Liver (tissue), 9 donors: Measurements from ENCODE around the gene CRYBG1. TPM values are rescaled to one million over a fixed set of nuclear protein-coding genes. Genes with fewer than 3 reads are reported as not detected.
A peak's percentile ranks its signal among the peaks of the same experiment; 100 is the strongest.
"Not testable (repeated sequence)": the region's sequence is repeated elsewhere in the genome, so short reads cannot be mapped to it uniquely, and the experiment has no call there.

ENCODE experiments used
- DNase-seq: peaks from one replicate; pipeline ENCODE4 v3.0.0-alpha.2; 2017; ENCODE audit warnings: low spot score
- H3K27ac ChIP-seq, 2 donors: one replicate each; pipeline ENCODE4 v1.7.0; 2013; ENCODE audit warnings: inconsistent platforms in 2 of 2, low read length in 2 of 2, control low read depth in 1 of 2, low read depth in 1 of 2, mild to moderate bottlenecking in 1 of 2
- H3K27me3 ChIP-seq, 4 donors: one replicate each; pipeline versions ENCODE4 v1.6.1 to v1.7.0; 2013; ENCODE audit warnings: low read length in 3 of 4, inconsistent platforms in 1 of 4, mild to moderate bottlenecking in 1 of 4, moderate library complexity in 1 of 4; ENCODE audit not compliant: control insufficient read depth in 4 of 4, insufficient read depth in 4 of 4
- H3K36me3 ChIP-seq, 4 donors: one replicate each; pipeline versions ENCODE4 v1.6.1 to v1.7.0; 2013; ENCODE audit warnings: low read length in 3 of 4, mild to moderate bottlenecking in 3 of 4, low read depth in 1 of 4, moderate library complexity in 1 of 4; ENCODE audit not compliant: control insufficient read depth in 4 of 4, insufficient read depth in 3 of 4
- H3K4me1 ChIP-seq, 4 donors: one replicate each; pipeline versions ENCODE4 v1.6.1 to v1.7.0; 2013; ENCODE audit warnings: low read length in 3 of 4, mild to moderate bottlenecking in 3 of 4, moderate library complexity in 1 of 4; ENCODE audit not compliant: control insufficient read depth in 4 of 4, insufficient read depth in 4 of 4
- H3K4me3 ChIP-seq, 3 donors: one replicate each; pipeline versions ENCODE4 v1.6.1 to v1.7.0; 2013; ENCODE audit warnings: low read length in 3 of 3, control low read depth in 1 of 3, low read depth in 1 of 3, mild to moderate bottlenecking in 1 of 3
- H3K9ac ChIP-seq, 2 donors: one replicate each; pipeline ENCODE4 v1.7.0; 2013; ENCODE audit warnings: low read length in 2 of 2, mild to moderate bottlenecking in 2 of 2, moderate library complexity in 2 of 2, control low read depth in 1 of 2, low read depth in 1 of 2
- H3K9me3 ChIP-seq, 4 donors: one replicate each; pipeline versions ENCODE4 v1.6.1 to v1.7.0; 2013; ENCODE audit warnings: low read length in 3 of 4; ENCODE audit not compliant: control insufficient read depth in 4 of 4
- ATF3 ChIP-seq: IDR thresholded peaks from 2 replicates; pipeline ENCODE4 v1.6.1; 2016; ENCODE audit warnings: antibody characterized with exemption
- FOXA1 ChIP-seq: IDR thresholded peaks from 2 replicates; pipeline ENCODE4 v1.6.1; 2016; ENCODE audit warnings: antibody characterized with exemption
- FOXA2 ChIP-seq: IDR thresholded peaks from 2 replicates; pipeline ENCODE4 v1.6.1; 2016; ENCODE audit warnings: antibody characterized with exemption
- GABPA ChIP-seq, 2 donors: IDR thresholded peaks in 1 of 2; conservative IDR thresholded peaks in 1 of 2; 2 replicates each; pipeline ENCODE4 v1.6.1; 2016; ENCODE audit warnings: antibody characterized with exemption in 2 of 2, mild to moderate bottlenecking in 1 of 2, moderate library complexity in 1 of 2
- HNF4A ChIP-seq, 2 donors: conservative IDR thresholded peaks; 2 replicates each; pipeline ENCODE4 v1.6.1; 2016; ENCODE audit warnings: antibody characterized with exemption in 2 of 2, mild to moderate bottlenecking in 2 of 2
- HNF4G ChIP-seq: IDR thresholded peaks from 2 replicates; pipeline ENCODE4 v1.6.1; 2016; ENCODE audit warnings: antibody characterized with exemption
- JUND ChIP-seq, 2 donors: IDR thresholded peaks; 2 replicates each; pipeline ENCODE4 v1.6.1; 2016; ENCODE audit warnings: antibody characterized with exemption in 2 of 2
- RXRA ChIP-seq, 2 donors: IDR thresholded peaks; 2 replicates each; pipeline ENCODE4 v1.6.1; 2017 to 2018; ENCODE audit warnings: antibody characterized with exemption in 2 of 2, mild to moderate bottlenecking in 1 of 2
- TAF1 ChIP-seq: conservative IDR thresholded peaks from 2 replicates; pipeline ENCODE4 v1.6.1; 2016; ENCODE audit warnings: antibody characterized with exemption, mild to moderate bottlenecking
- YY1 ChIP-seq: IDR thresholded peaks from 2 replicates; pipeline ENCODE4 v1.6.1; 2016; ENCODE audit warnings: antibody characterized with exemption, mild to moderate bottlenecking
- ZBTB33 ChIP-seq: IDR thresholded peaks from 2 replicates; pipeline ENCODE4 v1.6.1; 2016; ENCODE audit warnings: antibody characterized with exemption
- WGBS: extraction: QIAGEN DNeasy Blood & Tissue Kit; methylation state at CpG from one replicate; pipeline ENCODE4 v1.1.7; 2013; 5-methylcytosine and 5-hydroxymethylcytosine counted together
- polyA plus RNA-seq, 2 donors: library from polyadenylated mRNA; stranded (reverse) in 1 of 2; unstranded in 1 of 2; fragments of 200-250 nt in 1 of 2; fragments of >200 nt in 1 of 2; fragmentation: Nextera tagmentation in 1 of 2; extraction: Ambion mirVana in 1 of 2; gene quantifications; one replicate each; pipeline versions ENCODE4 v1.2.1 to v1.2.3, GENCODE V29; 2013 to 2015
- total RNA-seq, 2 donors: library from RNA; depleted of rRNA; stranded (reverse); fragments of >200 nt; gene quantifications; one replicate each; pipeline ENCODE4 v1.2.3, GENCODE V29; 2014
- TF ChIP-seq, protein P1 (sequence below): fragments of 150-350 bp; IDR thresholded peaks from 2 replicates; pipeline ENCODE4 v1.5.1; 2017; ENCODE audit warnings: improper control_type of control experiment, low read depth, low read length; ENCODE audit not compliant: missing input control
- donor health status: healthy.
- donor health status: healthy.
- donor health status: healthy.
- donor health status: healthy.
- donor health status: healthy.

The CRYBG1 gene
- total and polyA plus RNA-seq, 4 donors = 2.3 to 8.7 (median 4.0) TPM

DNA sequence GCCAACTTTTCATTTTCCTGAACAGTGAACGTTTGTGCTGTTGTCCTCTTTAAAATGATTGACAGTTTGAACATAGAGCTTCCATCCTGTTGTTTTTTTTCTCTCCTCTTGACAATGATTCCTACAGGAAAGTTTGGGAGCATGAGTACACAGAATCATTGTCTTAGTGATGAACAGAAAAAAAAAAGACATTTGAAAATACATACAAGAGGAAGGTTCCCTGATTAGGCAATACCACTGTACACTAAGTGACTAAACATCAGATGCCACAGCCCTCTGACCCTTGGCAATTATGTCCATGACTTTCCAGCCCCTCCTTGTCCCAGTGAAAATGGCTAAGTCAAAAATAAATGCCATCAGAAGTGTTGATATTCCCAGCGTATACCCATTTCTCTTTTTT lies 197.3 kb downstream of the CRYBG1 start:
- Histone ChIP-seq H3K36me3 (peaks cover 3 to 37% (median 18%) of the 10 kb centered on the region in 4 donors), H3K4me1 (peaks cover 0 to 3% (median under 1%) of the 10 kb centered on the region in 4 donors), H3K27ac (no peak overlapping the region), H3K27me3 (no peaks in the 10 kb centered on the region), H3K9ac (no peak overlapping the region), H3K9me3 (no peaks in the 10 kb centered on the region), H3K4me3 (no peak overlapping the region)
- no peak for DNase-seq
- WGBS = 32% methylated on average over 2 of the region's 2 CpGs
- TF ChIP-seq HNF4A (conservative IDR thresholded peaks at IDR 0.05) = peak in 1 of 2 donors; percentile 15
- no peak for TF ChIP-seq FOXA2

DNA sequence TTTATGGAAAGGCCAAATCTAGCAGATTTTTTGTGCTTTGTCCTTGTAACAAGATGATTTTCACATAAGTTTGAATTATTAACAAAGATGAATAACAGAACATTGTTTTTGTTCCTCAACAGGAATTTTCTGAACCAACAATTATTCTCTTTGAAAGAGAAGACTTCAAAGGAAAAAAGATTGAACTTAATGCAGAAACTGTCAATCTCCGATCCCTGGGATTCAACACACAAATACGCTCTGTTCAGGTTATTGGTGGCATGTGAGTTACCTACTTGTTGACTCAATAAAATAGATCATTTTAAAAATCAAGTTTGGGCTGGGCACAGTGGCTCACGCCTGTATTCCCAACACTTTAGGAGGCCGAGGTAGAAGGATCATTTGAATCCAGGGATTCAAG lies 197.8 kb downstream of the CRYBG1 start:
- TF ChIP-seq ZBTB33 (no peak), FOXA2 (no peak), YY1 (no peak), RXRA (IDR thresholded peaks at IDR 0.05) (no peak), HNF4A (conservative IDR thresholded peaks at IDR 0.05) (no peak), JUND (IDR thresholded peaks at IDR 0.05) (no peak), TAF1 (no peak), ATF3 (no peak), GABPA (IDR thresholded peaks at IDR 0.05 in 1 of 2, conservative IDR thresholded peaks at IDR 0.05 in 1 of 2) (no peak), HNF4G (no peak), FOXA1 (no peak)
- TF ChIP-seq, protein P1, sequence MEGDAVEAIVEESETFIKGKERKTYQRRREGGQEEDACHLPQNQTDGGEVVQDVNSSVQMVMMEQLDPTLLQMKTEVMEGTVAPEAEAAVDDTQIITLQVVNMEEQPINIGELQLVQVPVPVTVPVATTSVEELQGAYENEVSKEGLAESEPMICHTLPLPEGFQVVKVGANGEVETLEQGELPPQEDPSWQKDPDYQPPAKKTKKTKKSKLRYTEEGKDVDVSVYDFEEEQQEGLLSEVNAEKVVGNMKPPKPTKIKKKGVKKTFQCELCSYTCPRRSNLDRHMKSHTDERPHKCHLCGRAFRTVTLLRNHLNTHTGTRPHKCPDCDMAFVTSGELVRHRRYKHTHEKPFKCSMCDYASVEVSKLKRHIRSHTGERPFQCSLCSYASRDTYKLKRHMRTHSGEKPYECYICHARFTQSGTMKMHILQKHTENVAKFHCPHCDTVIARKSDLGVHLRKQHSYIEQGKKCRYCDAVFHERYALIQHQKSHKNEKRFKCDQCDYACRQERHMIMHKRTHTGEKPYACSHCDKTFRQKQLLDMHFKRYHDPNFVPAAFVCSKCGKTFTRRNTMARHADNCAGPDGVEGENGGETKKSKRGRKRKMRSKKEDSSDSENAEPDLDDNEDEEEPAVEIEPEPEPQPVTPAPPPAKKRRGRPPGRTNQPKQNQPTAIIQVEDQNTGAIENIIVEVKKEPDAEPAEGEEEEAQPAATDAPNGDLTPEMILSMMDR = no peak
- 97% methylated on average over 4 of the region's 4 CpGs for WGBS
- Histone ChIP-seq H3K4me1 (peaks cover 0 to 3% (median under 1%) of the 10 kb centered on the region in 4 donors), H3K9me3 (no peaks in the 10 kb centered on the region), H3K27ac (no peak overlapping the region), H3K4me3 (no peak overlapping the region), H3K36me3 (peaks cover 3 to 40% (median 17%) of the 10 kb centered on the region in 4 donors), H3K9ac (no peak overlapping the region), H3K27me3 (no peaks in the 10 kb centered on the region)
- DNase-seq = no peak

GRCh38 chr6:106559659-106560058 lies 199.1 kb downstream of the CRYBG1 start:
- not testable (repeated sequence) for H3K4me3 ChIP-seq, DNase-seq, H3K9ac ChIP-seq, H3K27me3 ChIP-seq, H3K9me3 ChIP-seq, H3K4me1 ChIP-seq, H3K27ac ChIP-seq
- WGBS = 95% methylated on average over 5 of the region's 5 CpGs
- H3K36me3 ChIP-seq = peaks cover 0 to 35% (median 14%) of the 10 kb centered on the region in 4 donors
